H1 (cell line): ENCODE data around the gene DNAJB1. TPM values are rescaled to one million over a fixed set of nuclear protein-coding genes. Genes with fewer than 3 reads are reported as not detected.

ENCODE experiments used
- CTCF ChIA-PET: fragments of 300-600 bp; sonication (Branson Sonifier 250); formaldehyde crosslinking; loops from one replicate; lab custom pipeline; 2021; ENCODE audit not compliant: partially characterized antibody; lab: Charles Lee
- POLR2A ChIA-PET: fragments of 300-600 bp; sonication (Branson Sonifier 250); formaldehyde crosslinking; loops from one replicate; lab custom pipeline; 2021; ENCODE audit warnings: inconsistent platforms; ENCODE audit not compliant: partially characterized antibody; lab: Charles Lee
- DNase-seq, 2 experiments: peaks; one replicate each; pipeline versions ENCODE4 v3.0.0 to v3.0.0-alpha.2; 2010 to 2022; ENCODE audit warnings: low spot score in 2 of 2, low read depth in 1 of 2, mixed read lengths in 1 of 2
- FAIRE-seq: peaks from 2 replicates; lab custom pipeline; 2011; peaks lifted over from hg19 to GRCh38; lab: Jason Lieb, UNC
- H2AFZ ChIP-seq: 2 replicates; pipeline ENCODE4 v1.8.1; 2012; ENCODE audit warnings: low read length, inconsistent platforms
- H2AK5ac ChIP-seq: 2 replicates; pipeline ENCODE4 v1.6.1; 2013; ENCODE audit warnings: low read depth, low read length
- H2BK120ac ChIP-seq: replicated peaks from 2 replicates; pipeline ENCODE3; 2013; ENCODE audit warnings: low read depth, low read length, inconsistent platforms
- H2BK12ac ChIP-seq: 2 replicates; pipeline ENCODE4 v1.6.1; 2013; ENCODE audit warnings: low read depth, low read length
- H2BK15ac ChIP-seq: 2 replicates; pipeline ENCODE4 v1.6.1; 2013; ENCODE audit warnings: low read length
- H2BK20ac ChIP-seq: 2 replicates; pipeline ENCODE4 v1.6.1; 2013; ENCODE audit warnings: low read length
- H2BK5ac ChIP-seq: 2 replicates; pipeline ENCODE4 v1.6.1; 2013; ENCODE audit warnings: low read depth, low read length
- H3K14ac ChIP-seq: 2 replicates; pipeline ENCODE4 v1.6.1; 2013; ENCODE audit warnings: inconsistent platforms; ENCODE audit not compliant: insufficient read length
- H3K18ac ChIP-seq: 2 replicates; pipeline ENCODE4 v1.6.1; 2013; ENCODE audit warnings: low read length; ENCODE audit errors: extremely low read depth
- H3K23ac ChIP-seq: 2 replicates; pipeline ENCODE4 v1.6.1; 2013; ENCODE audit warnings: inconsistent platforms; ENCODE audit not compliant: insufficient read length
- H3K23me2 ChIP-seq: 2 replicates; pipeline ENCODE4 v1.6.1; 2013; ENCODE audit warnings: low read depth, low read length
- H3K27ac ChIP-seq: 2 replicates; pipeline ENCODE4 v1.6.1; 2011; ENCODE audit warnings: low read depth, low read length, inconsistent platforms
- H3K27me3 ChIP-seq, 4 experiments: replicated peaks in 1 of 4; 1 replicate in 1 of 4; 2 replicates in 3 of 4; pipeline versions ENCODE4 v1.6.1 to v1.8.1; 2011 to 2013; ENCODE audit warnings: low read length in 3 of 4, mild to moderate bottlenecking in 3 of 4, inconsistent platforms in 2 of 4, mixed read lengths in 2 of 4, moderate library complexity in 1 of 4; ENCODE audit not compliant: control insufficient read depth in 3 of 4, insufficient read depth in 3 of 4; ENCODE audit errors: extremely low read depth in 1 of 4
- H3K36me3 ChIP-seq, 4 experiments: 2 replicates each; pipeline versions ENCODE4 v1.6.1 to v1.8.1; 2011 to 2013; ENCODE audit warnings: mild to moderate bottlenecking in 4 of 4, low read length in 3 of 4, moderate library complexity in 2 of 4, control low read depth in 1 of 4, inconsistent platforms in 1 of 4; ENCODE audit not compliant: insufficient read depth in 4 of 4, control insufficient read depth in 2 of 4
- H3K4ac ChIP-seq: replicated peaks from 2 replicates; pipeline ENCODE3; 2013; ENCODE audit warnings: low read length, low read depth, mixed read lengths, inconsistent platforms; ENCODE audit not compliant: insufficient read length
- H3K4me1 ChIP-seq, 4 experiments: replicated peaks in 1 of 4; 1 replicate in 1 of 4; 2 replicates in 3 of 4; pipeline versions ENCODE4 v1.6.1 to v1.8.1; 2011 to 2013; ENCODE audit warnings: low read length in 3 of 4, inconsistent platforms in 2 of 4, mixed read lengths in 1 of 4; ENCODE audit not compliant: insufficient read depth in 4 of 4, control insufficient read depth in 3 of 4
- H3K4me2 ChIP-seq, 2 experiments: 2 replicates each; pipeline versions ENCODE4 v1.6.1 to v1.8.1; 2011 to 2013; ENCODE audit warnings: low read depth in 2 of 2, low read length in 2 of 2, control low read depth in 1 of 2, inconsistent platforms in 1 of 2, mild to moderate bottlenecking in 1 of 2; ENCODE audit not compliant: insufficient read depth in 1 of 2
- H3K4me3 ChIP-seq, 4 experiments: fragments of 200-600, 300-600 bp in 1 of 4; sonication (generic), shearing (Covaris generic), sonication (Bioruptor Twin) in 1 of 4; 2 replicates each; pipeline versions ENCODE4 v1.5.1 to v1.8.1; 2011 to 2016; ENCODE audit warnings: low read length in 4 of 4, low read depth in 3 of 4, control low read depth in 2 of 4, inconsistent platforms in 2 of 4, mild to moderate bottlenecking in 2 of 4, mixed read lengths in 1 of 4, moderate library complexity in 1 of 4; ENCODE audit not compliant: insufficient read depth in 2 of 4; ENCODE audit errors: extremely low read depth in 1 of 4
- H3K56ac ChIP-seq: replicated peaks from 2 replicates; pipeline ENCODE3; 2013; ENCODE audit warnings: low read depth, mild to moderate bottlenecking, mixed read lengths, low read length, inconsistent platforms; ENCODE audit not compliant: insufficient read length
- H3K79me1 ChIP-seq: 2 replicates; pipeline ENCODE4 v1.6.1; 2013; ENCODE audit warnings: low read depth, low read length, control low read depth
- H3K79me2 ChIP-seq, 2 experiments: 2 replicates each; pipeline versions ENCODE4 v1.6.1 to v1.8.1; 2012 to 2013; ENCODE audit warnings: low read length in 2 of 2, mild to moderate bottlenecking in 2 of 2, inconsistent platforms in 1 of 2; ENCODE audit not compliant: insufficient read depth in 2 of 2, control insufficient read depth in 1 of 2
- H3K9ac ChIP-seq, 4 experiments: replicated peaks in 1 of 4; 1 replicate in 1 of 4; 2 replicates in 3 of 4; pipeline versions ENCODE4 v1.6.1 to v1.8.1; 2011 to 2013; ENCODE audit warnings: low read depth in 3 of 4, low read length in 3 of 4, control low read depth in 2 of 4, mild to moderate bottlenecking in 2 of 4, moderate library complexity in 2 of 4, inconsistent platforms in 1 of 4; ENCODE audit errors: extremely low read depth in 1 of 4
- H3K9me3 ChIP-seq, 2 experiments: 2 replicates each; pipeline versions ENCODE4 v1.6.1 to v1.8.1; 2012 to 2013; ENCODE audit warnings: mild to moderate bottlenecking in 2 of 2, moderate library complexity in 2 of 2, control low read depth in 1 of 2, inconsistent platforms in 1 of 2, low read depth in 1 of 2, low read length in 1 of 2, mixed read lengths in 1 of 2; ENCODE audit not compliant: insufficient read depth in 2 of 2
- H4K20me1 ChIP-seq, 2 experiments: replicated peaks in 1 of 2; 2 replicates each; pipeline versions ENCODE3 to v1.8.1; 2011 to 2013; ENCODE audit warnings: inconsistent platforms in 2 of 2, low read length in 2 of 2, mild to moderate bottlenecking in 1 of 2; ENCODE audit not compliant: insufficient read depth in 2 of 2, control insufficient read depth in 1 of 2
- H4K5ac ChIP-seq: 2 replicates; pipeline ENCODE4 v1.6.1; 2013; ENCODE audit warnings: low read length, low read depth, mixed read lengths, inconsistent platforms; ENCODE audit not compliant: insufficient read length
- H4K8ac ChIP-seq: 2 replicates; pipeline ENCODE4 v1.8.0; 2013; ENCODE audit warnings: mild to moderate bottlenecking, moderate library complexity, low read length, inconsistent platforms; ENCODE audit not compliant: insufficient read depth; ENCODE audit errors: extremely low read depth
- H4K91ac ChIP-seq: replicated peaks from 2 replicates; pipeline ENCODE3; 2013; ENCODE audit warnings: low read length, mixed read lengths, inconsistent platforms; ENCODE audit not compliant: insufficient read length
- E2F6 ChIP-seq: IDR thresholded peaks from 2 replicates; pipeline ENCODE4 v1.6.1; 2012; ENCODE audit warnings: inconsistent platforms
- HDAC2 ChIP-seq, 2 experiments: fragments of 300-600 bp in 1 of 2; sonication (generic) in 1 of 2; IDR thresholded peaks; 2 replicates each; pipeline ENCODE4 v1.6.1; 2011 to 2012; ENCODE audit warnings: low read depth in 2 of 2, low read length in 2 of 2, mild to moderate bottlenecking in 2 of 2, moderate library complexity in 2 of 2, borderline replicate concordance in 1 of 2, inconsistent platforms in 1 of 2
- ZNF274 ChIP-seq: IDR thresholded peaks from 2 replicates; pipeline ENCODE4 v1.7.0; 2012; ENCODE audit warnings: low read length, borderline replicate concordance; ENCODE audit errors: extremely low read depth
- WGBS, 2 experiments: shearing (Covaris generic) in 1 of 2; methylation state at CpG; one replicate each; pipeline versions ENCODE4 v1.1.6 to v1.1.7; 2013 to 2015; ENCODE audit warnings: low lambda C conversion rate in 2 of 2, mixed read lengths in 2 of 2, inconsistent platforms in 1 of 2, low coverage in 1 of 2, missing lambda C conversion rate in 1 of 2; ENCODE audit not compliant: insufficient replicate concordance in 2 of 2, insufficient coverage in 1 of 2, insufficient read length in 1 of 2; ENCODE audit errors: extremely low coverage in 1 of 2, missing lambda C conversion rate in 1 of 2; 5-methylcytosine and 5-hydroxymethylcytosine counted together
- polyA plus RNA-seq, 7 experiments: library from polyadenylated mRNA; depleted of rRNA in 3 of 7; stranded (reverse) in 5 of 7; unstranded in 2 of 7; fragments of >200 nt in 5 of 7; fragments of 200-250 nt in 2 of 7; gene quantifications; 1 replicate in 5 of 7; 2 replicates in 1 of 7; 4 replicates in 1 of 7; pipeline versions ENCODE4 v1.2.1 to v1.2.3, GENCODE V29; 2011 to 2013; ENCODE audit warnings: missing spikeins in 2 of 7, mixed read lengths in 2 of 7
- total RNA-seq: library from RNA; stranded (reverse); fragmentation: NEBNext Ultra II Directional; extraction: Animal tissue kit (Norgen Biotek cat#: 25700); gene quantifications from 2 replicates; pipeline ENCODE4 v1.2.1, GENCODE V29; 2021
- TF ChIP-seq, protein P1 (sequence below): IDR thresholded peaks from 2 replicates; pipeline ENCODE4 v1.6.1; 2011; ENCODE audit warnings: low read length, improper control_type of control experiment

Gene DNAJB1
- total and polyA plus RNA-seq, 2 of the 8 experiments (the other 6 are each of a cell fraction or from before 2014, with no cell fraction given), result 62.9 to 64.3 TPM

DNA sequence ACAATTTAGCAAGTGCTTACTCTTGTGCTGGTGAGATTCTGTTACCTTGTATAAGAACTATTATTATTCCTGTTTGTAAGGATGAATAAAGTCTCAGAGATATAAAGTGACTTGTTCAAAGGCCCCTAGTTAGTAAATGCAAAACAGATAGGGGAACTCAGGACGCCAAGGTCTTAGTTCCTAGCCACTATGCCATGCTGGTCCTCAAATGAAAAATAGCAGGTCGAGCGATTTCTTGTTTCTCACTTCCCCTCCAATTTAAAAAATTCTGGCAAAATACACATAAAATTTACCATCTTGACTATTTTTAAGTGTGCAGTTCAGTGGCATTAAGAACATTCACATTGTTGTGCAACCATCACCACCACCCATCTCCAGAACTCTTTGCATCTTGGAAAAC lies 12.3 kb upstream of the DNAJB1 start:
- Histone ChIP-seq H3K4ac (no peak overlapping the region), H3K79me2 (peaks cover 7 to 45% of the 10 kb centered on the region in 2 experiments), H4K8ac (no peak overlapping the region), H3K18ac (no peak overlapping the region), H2BK15ac (0 out of 2 replicates have a peak overlapping the region, but pooled peaks have one; percentile 29), H3K14ac (no peak overlapping the region), H3K4me3 (peak overlapping the region in 3 of 4 experiments; percentile 75 to 98 (median 86); a peak in 5 of 8 replicates), H3K9me3 (no peaks in the 10 kb centered on the region), H2BK20ac (no peak overlapping the region), H2BK5ac (no peak overlapping the region), H3K9ac (no peak overlapping the region; a peak in 1 of 7 replicates), H4K5ac (no peak overlapping the region), H4K91ac (no peak overlapping the region), H2AFZ (no peak overlapping the region), H3K4me1 (peaks cover 0 to 2% (median under 1%) of the 10 kb centered on the region in 4 experiments; a peak in 3 of 7 replicates), H3K56ac (no peak overlapping the region), H3K27ac (no peak overlapping the region), H3K4me2 (peak overlapping the region; percentile 73 to 90; a peak in 3 of 4 replicates), H2BK120ac (no peak overlapping the region), H4K20me1 (peaks cover 0 to 6% of the 10 kb centered on the region in 2 experiments), H3K36me3 (no peaks in the 10 kb centered on the region), H2AK5ac (no peak overlapping the region), H3K23me2 (peaks cover 4% of the 10 kb centered on the region), H3K79me1 (peaks cover 10% of the 10 kb centered on the region), H3K27me3 (no peaks in the 10 kb centered on the region), H3K23ac (no peak overlapping the region), H2BK12ac (no peak overlapping the region)
- TF ChIP-seq ZNF274 (no peak), HDAC2 (IDR thresholded peaks at IDR 0.05; ENCODE audit: borderline replicate concordance in 1 of 2, low read depth in 2 of 2, low read length in 2 of 2) (no peak), E2F6 (no peak)
- TF ChIP-seq, protein P1, sequence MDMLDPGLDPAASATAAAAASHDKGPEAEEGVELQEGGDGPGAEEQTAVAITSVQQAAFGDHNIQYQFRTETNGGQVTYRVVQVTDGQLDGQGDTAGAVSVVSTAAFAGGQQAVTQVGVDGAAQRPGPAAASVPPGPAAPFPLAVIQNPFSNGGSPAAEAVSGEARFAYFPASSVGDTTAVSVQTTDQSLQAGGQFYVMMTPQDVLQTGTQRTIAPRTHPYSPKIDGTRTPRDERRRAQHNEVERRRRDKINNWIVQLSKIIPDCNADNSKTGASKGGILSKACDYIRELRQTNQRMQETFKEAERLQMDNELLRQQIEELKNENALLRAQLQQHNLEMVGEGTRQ, result no peak
- FAIRE-seq (no peak), DNase-seq (no peak)
- POLR2A ChIA-PET, result interaction anchor here (2.3 kb wide), 1 partner anchor 12 kb away, joined by 16 read pairs; the partner anchor contains the start of gene DNAJB1
- WGBS, 2 experiments, result 78% methylated on average over 3 of the region's 3 CpGs; no CpG with 5 or more reads in 1 of the 2 experiments
- CTCF ChIA-PET, result interaction anchor here (1.3 to 1.6 kb wide), 2 partner anchors 26 to 50 kb away, joined by 3 read pairs; no protein-coding TSS in a partner anchor
